GM18909 (cell line): ENCODE results near the gene TCEAL9.
A peak's percentile ranks its signal among the peaks of the same experiment; 100 is the strongest.
"Not testable (repeated sequence)": the region's sequence is repeated elsewhere in the genome, so short reads cannot be mapped to it uniquely, and the experiment has no call there.

Source experiments
- ATAC-seq: cut with Tn5 transposase; IDR thresholded peaks from one replicate; pipeline ENCODE4 v1.9.1; 2021; ENCODE audit warnings: mild to moderate bottlenecking; ENCODE audit not compliant: unreplicated experiment, poor library complexity

The TCEAL9 gene

GRCh38 chrX:103356130-103356798, at the start of gene TCEAL9:
TSS of gene TCEAL9 (plus strand) at chrX:103356506. CDS start at chrX:103357685, 1,179 bp downstream.
- ATAC-seq, result peak; percentile 53

- ATAC-seq, result peak; percentile 6
Observed at GRCh38 chrX:103309860-103310554, 46.3 kb upstream of the TCEAL9 start.

GRCh38 chrX:103310555-103311398, 45.5 kb upstream of the TCEAL9 start, which contains the start of gene BEX2:
TSS of gene BEX2 (minus strand) at chrX:103310990. CDS start at chrX:103309976, 1,014 bp downstream.
- peak; percentile 97 for ATAC-seq

GRCh38 chrX:103311399-103311780, 44.9 kb upstream of the TCEAL9 start:
- ATAC-seq, result no peak

- ATAC-seq, result no peak
Observed at GRCh38 chrX:103329991-103330390, 26.3 kb upstream of the TCEAL9 start, which contains the start of gene TCEAL7. TSS of gene TCEAL7 (plus strand) at chrX:103330239. CDS start at chrX:103331404, 1,165 bp downstream.

- ATAC-seq, result no peak
Observed at GRCh38 chrX:103330681-103331288, 25.5 kb upstream of the TCEAL9 start.

- no peak for ATAC-seq
Observed at GRCh38 chrX:103338663-103339062, 17.6 kb upstream of the TCEAL9 start.

GRCh38 chrX:103343105-103343504, 13.2 kb upstream of the TCEAL9 start:
- peak; percentile 54 for ATAC-seq

GRCh38 chrX:103344606-103345005, 11.7 kb upstream of the TCEAL9 start:
- ATAC-seq, result no peak

GRCh38 chrX:103347682-103348397, 8.5 kb upstream of the TCEAL9 start:
- ATAC-seq, result no peak

GRCh38 chrX:103356858-103357257, 552 bp downstream of the TCEAL9 start:
- ATAC-seq, result no peak

GRCh38 chrX:103357871-103358270, 1.6 kb downstream of the TCEAL9 start:
- no peak for ATAC-seq

GRCh38 chrX:103359605-103360004, 3.3 kb downstream of the TCEAL9 start:
- ATAC-seq, result not testable (repeated sequence)

- ATAC-seq, result no peak
Observed at GRCh38 chrX:103360092-103360491, 3.8 kb downstream of the TCEAL9 start.

GRCh38 chrX:103360916-103361315, 4.6 kb downstream of the TCEAL9 start:
- no peak for ATAC-seq

GRCh38 chrX:103361798-103362197, 5.5 kb downstream of the TCEAL9 start:
- ATAC-seq, result no peak

GRCh38 chrX:103362474-103362873, 6.2 kb downstream of the TCEAL9 start:
- ATAC-seq, result no peak

- no peak for ATAC-seq
Observed at GRCh38 chrX:103363046-103363445, 6.7 kb downstream of the TCEAL9 start.

- no peak for ATAC-seq
Observed at GRCh38 chrX:103367502-103367901, 11.2 kb downstream of the TCEAL9 start.

GRCh38 chrX:103369479-103369878, 13.2 kb downstream of the TCEAL9 start:
- ATAC-seq, result no peak
